OCI-LY7 (cell line): ENCODE measurements around the gene SLC6A16. TPM values are rescaled to one million over a fixed set of nuclear protein-coding genes. Genes with fewer than 3 reads are reported as not detected.

Experiments
- BruUV-seq: library from RNA; stranded (reverse); fragments of 400-500 nt; replicated peaks from 2 replicates; lab custom pipeline; 2021; lab: Mats Ljungman, UMichigan
- CTCF ChIA-PET: fragments of 300-600 bp; sonication (Branson Sonifier 250); formaldehyde crosslinking; loops from one replicate; lab custom pipeline; 2022; ENCODE audit warnings: antibody characterized with exemption; ENCODE audit not compliant: unreplicated experiment; lab: Charles Lee
- POLR2A ChIA-PET: fragments of 300-600 bp; sonication (Branson Sonifier 250); formaldehyde crosslinking; loops from one replicate; lab custom pipeline; 2022; ENCODE audit warnings: antibody characterized with exemption; lab: Charles Lee
- DNase-seq: peaks from one replicate; pipeline ENCODE4 v3.0.0-alpha.2; 2015; ENCODE audit warnings: low spot score
- H2AFZ ChIP-seq: fragments of 200-600 bp; sonication (generic), shearing (Covaris generic); 2 replicates; pipeline ENCODE4 v1.6.1; 2014; ENCODE audit warnings: mild to moderate bottlenecking, antibody characterized with exemption, low read length, moderate library complexity
- H3K27ac ChIP-seq: fragments of 200-600 bp; sonication (generic); 2 replicates; pipeline ENCODE4 v1.5.1; 2014; ENCODE audit warnings: mixed run types, low read depth, mild to moderate bottlenecking, moderate library complexity, low read length, inconsistent platforms; ENCODE audit not compliant: poor library complexity, severe bottlenecking
- H3K36me3 ChIP-seq: fragments of 200-600 bp; sonication (generic); 2 replicates; pipeline ENCODE4 v1.6.1; 2014; ENCODE audit warnings: mild to moderate bottlenecking, antibody characterized with exemption, low read length, moderate library complexity, mixed read lengths; ENCODE audit not compliant: insufficient read depth
- H3K4me1 ChIP-seq: fragments of 200-600 bp; sonication (generic); 2 replicates; pipeline ENCODE4 v1.5.1; 2014; ENCODE audit warnings: mild to moderate bottlenecking, low read length; ENCODE audit not compliant: insufficient read depth, poor library complexity, severe bottlenecking
- H3K4me2 ChIP-seq: fragments of 200-600 bp; sonication (generic); 2 replicates; pipeline ENCODE4 v1.6.1; 2014; ENCODE audit warnings: mild to moderate bottlenecking, low read length
- H3K4me3 ChIP-seq: fragments of 200-600 bp; sonication (generic); 2 replicates; pipeline ENCODE4 v1.5.1; 2014; ENCODE audit warnings: mild to moderate bottlenecking, low read depth, low read length; ENCODE audit not compliant: poor library complexity, severe bottlenecking
- H3K79me2 ChIP-seq: fragments of 200-600 bp; sonication (generic); 2 replicates; pipeline ENCODE4 v1.6.1; 2016; ENCODE audit warnings: low read depth, mild to moderate bottlenecking, low read length, moderate library complexity, mixed read lengths; ENCODE audit not compliant: insufficient read depth
- H3K9me2 ChIP-seq: fragments of 200-600 bp; sonication (generic); 2 replicates; pipeline ENCODE4 v1.6.1; 2016; ENCODE audit warnings: mild to moderate bottlenecking, low read length, mixed read lengths; ENCODE audit not compliant: insufficient read depth
- H3K9me3 ChIP-seq: fragments of 200-600 bp; sonication (generic); 2 replicates; pipeline ENCODE4 v1.6.1; 2014; ENCODE audit warnings: mild to moderate bottlenecking, mixed run types, low read length, mixed read lengths
- H4K20me1 ChIP-seq: fragments of 200-600 bp; sonication (generic); 2 replicates; pipeline ENCODE4 v1.6.1; 2014; ENCODE audit warnings: mild to moderate bottlenecking, antibody characterized with exemption, low read length, moderate library complexity, mixed read lengths; ENCODE audit not compliant: insufficient read depth
- EZH2phosphoT487 ChIP-seq: fragments of 200-600 bp; sonication (generic); IDR thresholded peaks from 2 replicates; pipeline ENCODE4 v1.6.1; 2018; ENCODE audit warnings: low read depth, borderline replicate concordance, mild to moderate bottlenecking, mixed run types, antibody characterized with exemption, low read length, moderate library complexity, mixed read lengths
- intact Hi-C: fragments of 100-400 bp; cut with micrococcal nuclease; formaldehyde crosslinking; loops from one replicate; pipeline ENCODE4 v1.10.0; 2022; ENCODE audit not compliant: unreplicated experiment
- total RNA-seq, 2 experiments: library from RNA; depleted of rRNA in 1 of 2; stranded (reverse); fragments of >200 nt in 1 of 2; shearing (Covaris generic) in 1 of 2; gene quantifications; 2 replicates each; pipeline ENCODE4 v1.2.3, GENCODE V29; 2014 to 2022
- TF ChIP-seq, protein P1 (sequence below): fragments of 200-600 bp; sonication (generic); conservative IDR thresholded peaks from 2 replicates; pipeline ENCODE4 v1.5.1; 2014; ENCODE audit warnings: mild to moderate bottlenecking, antibody characterized with exemption, low read length, moderate library complexity, mixed read lengths

Gene SLC6A16
- total RNA-seq, 2 experiments from 2014 or later, result 2.8 to 15.8 TPM

DNA sequence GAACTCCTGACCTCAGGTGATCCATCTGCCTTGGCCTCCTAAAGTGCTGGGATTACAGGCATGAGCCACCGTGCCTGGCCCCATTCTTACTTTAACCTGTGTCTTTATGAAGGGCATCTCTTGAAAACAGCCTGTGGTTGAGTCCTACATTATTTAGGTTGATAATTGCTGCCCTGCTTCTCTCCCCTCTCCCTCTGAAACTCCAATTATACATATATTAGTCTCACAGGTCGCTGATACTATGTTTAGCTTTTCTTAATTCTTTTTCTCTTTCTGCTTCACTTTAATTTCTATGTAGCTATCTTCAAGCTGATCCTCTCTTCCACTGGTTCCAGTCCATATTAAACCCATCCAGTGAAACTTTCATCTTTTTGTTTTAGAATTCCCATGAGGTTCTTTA lies 75.1 kb downstream of the SLC6A16 start:
- Histone ChIP-seq H3K79me2 (no peaks in the 10 kb centered on the region), H3K36me3 (no peaks in the 10 kb centered on the region), H2AFZ (no peak overlapping the region), H4K20me1 (no peaks in the 10 kb centered on the region), H3K4me3 (no peak overlapping the region), H3K9me3 (no peaks in the 10 kb centered on the region), H3K4me1 (no peaks in the 10 kb centered on the region), H3K4me2 (no peak overlapping the region), H3K27ac (no peak overlapping the region), H3K9me2 (no peaks in the 10 kb centered on the region)
- BruUV-seq, result no TSS peak
- POLR2A ChIA-PET, result interaction anchor here (0.6 kb wide), 1 partner anchor 199 kb away, joined by 3 read pairs; no protein-coding TSS in a partner anchor
- CTCF ChIA-PET, result no interaction called here
- intact Hi-C loops, result no loop called here
- no peak for TF ChIP-seq EZH2phosphoT487
- TF ChIP-seq, protein P1, sequence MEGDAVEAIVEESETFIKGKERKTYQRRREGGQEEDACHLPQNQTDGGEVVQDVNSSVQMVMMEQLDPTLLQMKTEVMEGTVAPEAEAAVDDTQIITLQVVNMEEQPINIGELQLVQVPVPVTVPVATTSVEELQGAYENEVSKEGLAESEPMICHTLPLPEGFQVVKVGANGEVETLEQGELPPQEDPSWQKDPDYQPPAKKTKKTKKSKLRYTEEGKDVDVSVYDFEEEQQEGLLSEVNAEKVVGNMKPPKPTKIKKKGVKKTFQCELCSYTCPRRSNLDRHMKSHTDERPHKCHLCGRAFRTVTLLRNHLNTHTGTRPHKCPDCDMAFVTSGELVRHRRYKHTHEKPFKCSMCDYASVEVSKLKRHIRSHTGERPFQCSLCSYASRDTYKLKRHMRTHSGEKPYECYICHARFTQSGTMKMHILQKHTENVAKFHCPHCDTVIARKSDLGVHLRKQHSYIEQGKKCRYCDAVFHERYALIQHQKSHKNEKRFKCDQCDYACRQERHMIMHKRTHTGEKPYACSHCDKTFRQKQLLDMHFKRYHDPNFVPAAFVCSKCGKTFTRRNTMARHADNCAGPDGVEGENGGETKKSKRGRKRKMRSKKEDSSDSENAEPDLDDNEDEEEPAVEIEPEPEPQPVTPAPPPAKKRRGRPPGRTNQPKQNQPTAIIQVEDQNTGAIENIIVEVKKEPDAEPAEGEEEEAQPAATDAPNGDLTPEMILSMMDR, result no peak
- no peak for DNase-seq

- Histone ChIP-seq H2AFZ (no peak overlapping the region), H3K9me2 (no peaks in the 10 kb centered on the region), H3K79me2 (no peaks in the 10 kb centered on the region), H3K4me1 (no peaks in the 10 kb centered on the region), H3K4me3 (no peak overlapping the region), H4K20me1 (no peaks in the 10 kb centered on the region), H3K9me3 (no peaks in the 10 kb centered on the region), H3K27ac (no peak overlapping the region), H3K4me2 (no peak overlapping the region), H3K36me3 (no peaks in the 10 kb centered on the region)
- DNase-seq, result no peak
- no TSS peak for BruUV-seq
- no peak for TF ChIP-seq EZH2phosphoT487
- TF ChIP-seq, protein P1, result no peak
- ChIA-PET CTCF (no interaction called here), POLR2A (no interaction called here)
- intact Hi-C loops, result no loop called here
Observed at GRCh38 chr19:49247676-49248075, 77.3 kb downstream of the SLC6A16 start.

GRCh38 chr19:49244256-49244655 lies 80.7 kb downstream of the SLC6A16 start:
- Histone ChIP-seq H3K4me1 (no peaks in the 10 kb centered on the region), H3K9me3 (no peaks in the 10 kb centered on the region), H2AFZ (no peak overlapping the region), H3K9me2 (no peaks in the 10 kb centered on the region), H3K4me3 (no peak overlapping the region), H3K79me2 (no peaks in the 10 kb centered on the region), H3K27ac (no peak overlapping the region), H3K4me2 (no peak overlapping the region), H4K20me1 (no peaks in the 10 kb centered on the region), H3K36me3 (no peaks in the 10 kb centered on the region)
- BruUV-seq, result no TSS peak
- intact Hi-C loops, result no loop called here
- no peak for TF ChIP-seq EZH2phosphoT487
- TF ChIP-seq, protein P1, result no peak
- ChIA-PET CTCF (no interaction called here), POLR2A (no interaction called here)
- DNase-seq, result no peak
